ENCODE measurements around the gene P2RX7.
A peak's percentile ranks its signal among the peaks of the same experiment; 100 is the strongest.
"Not testable (repeated sequence)": the region's sequence is repeated elsewhere in the genome, so short reads cannot be mapped to it uniquely, and the experiment has no call there.

Gene P2RX7

DNA sequence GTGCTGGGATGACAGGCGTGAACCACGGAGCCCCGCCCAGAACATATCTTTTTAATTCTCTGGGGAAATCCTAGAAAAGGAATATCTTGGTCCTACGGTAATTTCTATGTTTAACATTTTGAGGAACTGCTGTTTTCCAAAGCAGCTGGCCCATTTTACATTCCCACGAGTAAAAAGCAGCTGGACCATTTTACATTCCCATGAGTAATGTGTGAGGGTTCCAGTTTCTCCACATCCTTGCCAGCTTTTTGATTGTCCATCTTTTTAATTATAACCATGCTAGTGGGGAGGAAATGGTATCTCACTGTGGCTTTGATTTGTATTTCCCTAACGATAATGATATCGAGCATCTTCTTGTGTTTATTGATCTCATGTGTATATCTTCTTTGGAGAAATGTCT is 72.8 kb downstream of the P2RX7 start:
- no peak for DNase-seq (ENCODE audit: low read depth in 2 of 2)

DNA sequence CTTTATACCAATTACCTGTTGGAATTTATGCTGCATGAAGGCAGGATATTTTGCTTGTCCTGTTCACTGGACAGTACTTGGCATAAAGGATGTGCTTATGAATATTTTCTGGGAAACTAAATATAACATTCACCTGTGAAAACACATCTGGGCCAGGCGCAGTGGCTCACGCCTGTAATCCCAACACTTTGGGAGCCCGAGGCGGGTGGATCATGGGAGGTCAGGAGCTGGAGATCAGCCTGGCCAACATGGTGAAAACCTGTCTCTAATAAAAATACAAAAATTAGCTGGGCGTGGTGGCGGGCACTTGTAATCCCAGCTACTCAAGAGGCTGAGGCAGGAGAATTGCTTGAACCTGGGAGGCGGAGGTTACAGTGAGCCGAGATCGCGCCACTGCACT is 75.9 kb downstream of the P2RX7 start:
- DNase-seq (ENCODE audit: low read depth in 2 of 2): not testable (repeated sequence)

DNA sequence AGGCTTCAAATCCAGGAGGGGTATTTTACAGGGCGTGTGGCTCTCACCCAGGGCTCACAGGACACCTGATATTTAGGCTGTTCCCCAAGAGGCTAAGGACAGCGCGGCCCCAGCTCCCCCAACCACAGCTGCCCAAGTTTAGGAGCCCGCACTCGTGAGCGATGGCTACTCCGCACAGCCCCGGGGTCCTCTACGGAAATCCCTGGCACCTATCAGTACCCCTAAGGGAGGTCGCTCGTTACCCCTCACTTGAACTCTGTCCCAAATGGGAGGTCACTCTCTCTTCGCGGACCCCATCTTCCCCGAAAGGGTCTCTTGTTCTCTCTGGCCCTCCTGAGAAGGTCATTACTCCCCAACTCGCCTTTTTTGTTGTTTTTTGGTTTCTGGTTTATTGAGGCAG is 76.5 kb downstream of the P2RX7 start:
- DNase-seq (ENCODE audit: low read depth in 2 of 2): no peak

GRCh38 chr12:121209624-121210572 is 77.2 kb downstream of the P2RX7 start, which contains the start of gene P2RX4:
TSS of gene P2RX4 (plus strand) at chr12:121210129. CDS start at chr12:121210165, 36 bp downstream.
- DNase-seq (ENCODE audit: low read depth in 2 of 2): peak; percentile 85 to 87

GRCh38 chr12:121212875-121213274 is 80.2 kb downstream of the P2RX7 start:
- DNase-seq (ENCODE audit: low read depth in 2 of 2): no peak

GRCh38 chr12:121214166-121214777 is 81.6 kb downstream of the P2RX7 start:
- peak in 1 of 2 donors; percentile 14 for DNase-seq (ENCODE audit: low read depth in 2 of 2)

- DNase-seq (ENCODE audit: low read depth in 2 of 2): no peak
These were observed 82.4 kb downstream of the P2RX7 start for GRCh38 chr12:121214855-121215745.

GRCh38 chr12:121216102-121216501 is 83.4 kb downstream of the P2RX7 start:
- DNase-seq (ENCODE audit: low read depth in 2 of 2): no peak

- DNase-seq (ENCODE audit: low read depth in 2 of 2): no peak
These were observed 84.4 kb downstream of the P2RX7 start for GRCh38 chr12:121217063-121217462.

DNA sequence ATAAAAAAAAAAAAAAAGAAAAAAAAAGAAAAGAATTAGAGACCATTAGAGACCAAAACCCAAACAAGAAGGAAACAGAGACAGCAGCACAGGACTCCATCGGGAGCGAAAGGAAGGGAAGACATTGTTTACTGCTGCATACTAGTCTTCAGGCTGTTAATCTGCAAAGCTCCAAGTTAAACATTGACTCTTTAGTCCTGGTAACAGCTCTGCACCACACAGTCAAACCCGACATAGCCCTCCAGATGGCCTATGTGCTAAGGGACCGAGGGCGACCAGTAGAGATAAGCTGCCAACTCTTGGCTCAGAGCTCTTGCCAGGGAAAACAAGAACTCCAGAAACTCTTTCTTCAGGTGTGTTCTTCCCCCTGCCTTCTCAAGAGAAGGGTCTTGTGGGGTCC is 85.1 kb downstream of the P2RX7 start:
- DNase-seq (ENCODE audit: low read depth in 2 of 2): no peak

GRCh38 chr12:121218588-121219352 is 86.1 kb downstream of the P2RX7 start:
- DNase-seq (ENCODE audit: low read depth in 2 of 2): no peak

DNA sequence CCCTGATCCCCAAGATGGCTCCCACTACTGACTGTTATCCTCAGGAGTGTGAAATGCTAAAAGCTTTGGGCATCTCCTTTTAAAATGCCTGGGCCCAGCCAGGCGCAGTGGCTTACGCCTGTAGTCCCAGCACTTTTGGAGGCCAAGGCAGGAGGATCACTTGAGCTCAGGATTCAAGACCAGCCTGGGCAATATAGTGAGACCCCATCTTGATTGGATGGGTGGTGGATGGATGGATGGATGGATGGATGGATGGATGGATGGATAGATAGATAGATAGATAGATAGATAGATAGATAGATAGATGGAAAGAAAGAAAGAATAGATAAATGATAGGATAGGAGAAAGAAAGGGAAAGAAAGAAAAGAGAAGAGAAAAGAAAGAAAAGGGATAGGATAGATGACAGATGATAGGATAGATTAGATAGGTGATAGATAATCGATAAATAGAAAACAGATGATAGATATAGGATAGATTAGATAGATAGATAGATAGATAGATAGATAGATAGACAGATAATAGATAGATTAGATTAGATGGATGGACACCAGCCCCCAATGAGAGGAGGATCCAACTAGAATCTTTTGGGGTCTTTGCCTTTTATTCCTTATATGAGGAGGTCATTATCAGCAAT is 86.8 kb downstream of the P2RX7 start:
- no peak for DNase-seq (ENCODE audit: low read depth in 2 of 2)

- DNase-seq (ENCODE audit: low read depth in 2 of 2): no peak
These were observed 90.2 kb downstream of the P2RX7 start for GRCh38 chr12:121222847-121223246.

- DNase-seq (ENCODE audit: low read depth in 2 of 2): peak in 1 of 2 donors; percentile 14
These were observed 90.9 kb downstream of the P2RX7 start for GRCh38 chr12:121223292-121224285.

GRCh38 chr12:121224591-121224990 is 91.9 kb downstream of the P2RX7 start:
- no peak for DNase-seq (ENCODE audit: low read depth in 2 of 2)

DNA sequence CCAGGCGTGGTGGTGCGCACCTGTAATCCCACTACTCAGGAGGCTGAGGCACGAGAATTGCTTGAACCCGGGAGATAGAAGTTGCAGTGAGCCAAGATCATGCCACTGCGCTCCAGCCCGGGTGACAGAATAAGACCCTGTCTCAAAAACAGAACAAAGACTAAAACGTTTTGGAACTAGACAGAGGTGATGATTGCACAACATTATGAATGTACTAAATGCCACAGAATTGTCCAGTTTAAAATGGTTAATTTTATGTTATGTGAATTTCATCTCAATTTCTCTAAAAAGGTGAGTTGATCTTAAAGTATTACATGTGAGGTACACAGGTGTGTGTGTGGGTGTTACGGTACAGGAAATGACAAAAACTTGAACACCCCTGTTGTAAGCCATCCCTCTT is 93.7 kb downstream of the P2RX7 start:
- DNase-seq (ENCODE audit: low read depth in 2 of 2): no peak

GRCh38 chr12:121226871-121227270 is 94.2 kb downstream of the P2RX7 start:
- not testable (repeated sequence) for DNase-seq (ENCODE audit: low read depth in 2 of 2)

DNA sequence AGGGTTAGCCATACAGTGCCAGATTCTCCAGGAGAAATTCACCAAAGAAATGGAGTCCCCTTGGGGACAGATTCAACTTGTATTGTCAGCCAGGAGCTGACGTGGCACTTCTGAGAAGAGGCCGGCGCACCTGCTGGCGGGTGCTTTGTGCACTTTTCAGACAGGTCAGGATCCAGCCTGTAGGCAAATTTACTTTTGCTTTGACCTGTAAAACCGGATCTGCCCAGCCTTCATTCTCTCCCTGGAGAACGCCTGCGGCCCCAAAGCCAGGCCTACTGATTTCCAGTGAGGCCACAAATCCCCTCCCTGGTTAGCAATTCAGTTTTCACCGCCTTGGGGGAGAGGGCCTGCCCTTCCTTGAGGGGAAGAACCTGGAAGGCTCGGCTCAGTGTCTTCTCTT is 94.6 kb downstream of the P2RX7 start:
- DNase-seq (ENCODE audit: low read depth in 2 of 2): no peak

- DNase-seq (ENCODE audit: low read depth in 2 of 2): no peak
These were observed 96.4 kb downstream of the P2RX7 start for GRCh38 chr12:121228919-121229665.
